ENCODE measurements around the gene ALOX5. TPM values are rescaled to one million over a fixed set of nuclear protein-coding genes. Genes with fewer than 3 reads are reported as not detected.

Gene ALOX5
- total RNA-seq, 4 donors from 2014 or later: 27.8 to 127 (median 39.9) TPM

- DNase-seq (ENCODE audit: low spot score in 2 of 2): no peak
- Histone ChIP-seq H3K27ac (peak overlapping the region in 1 of 4 donors; percentile 63), H3K9me3 (no peaks in the 10 kb centered on the region), H3K4me1 (peaks cover 0 to 26% (median 15%) of the 10 kb centered on the region in 4 donors), H3K4me3 (peak overlapping the region; percentile 27 to 60 (median 42)), H3K27me3 (peaks cover 0 to 38% of the 10 kb centered on the region in 2 donors), H3K36me3 (no peaks in the 10 kb centered on the region)
- WGBS, 2 donors: 0 to 1% methylated on average over 15 to 31 of the region's 32 CpGs
- TF ChIP-seq POLR2A (IDR thresholded peaks at IDR 0.05): no peak
- no peak for TF ChIP-seq EP300 (IDR thresholded peaks at IDR 0.05)
- TF ChIP-seq, protein P1, sequence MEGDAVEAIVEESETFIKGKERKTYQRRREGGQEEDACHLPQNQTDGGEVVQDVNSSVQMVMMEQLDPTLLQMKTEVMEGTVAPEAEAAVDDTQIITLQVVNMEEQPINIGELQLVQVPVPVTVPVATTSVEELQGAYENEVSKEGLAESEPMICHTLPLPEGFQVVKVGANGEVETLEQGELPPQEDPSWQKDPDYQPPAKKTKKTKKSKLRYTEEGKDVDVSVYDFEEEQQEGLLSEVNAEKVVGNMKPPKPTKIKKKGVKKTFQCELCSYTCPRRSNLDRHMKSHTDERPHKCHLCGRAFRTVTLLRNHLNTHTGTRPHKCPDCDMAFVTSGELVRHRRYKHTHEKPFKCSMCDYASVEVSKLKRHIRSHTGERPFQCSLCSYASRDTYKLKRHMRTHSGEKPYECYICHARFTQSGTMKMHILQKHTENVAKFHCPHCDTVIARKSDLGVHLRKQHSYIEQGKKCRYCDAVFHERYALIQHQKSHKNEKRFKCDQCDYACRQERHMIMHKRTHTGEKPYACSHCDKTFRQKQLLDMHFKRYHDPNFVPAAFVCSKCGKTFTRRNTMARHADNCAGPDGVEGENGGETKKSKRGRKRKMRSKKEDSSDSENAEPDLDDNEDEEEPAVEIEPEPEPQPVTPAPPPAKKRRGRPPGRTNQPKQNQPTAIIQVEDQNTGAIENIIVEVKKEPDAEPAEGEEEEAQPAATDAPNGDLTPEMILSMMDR (IDR thresholded peaks at IDR 0.05): no peak
Observed at GRCh38 chr10:45373003-45373575, 927 bp upstream of the ALOX5 start.

DNA sequence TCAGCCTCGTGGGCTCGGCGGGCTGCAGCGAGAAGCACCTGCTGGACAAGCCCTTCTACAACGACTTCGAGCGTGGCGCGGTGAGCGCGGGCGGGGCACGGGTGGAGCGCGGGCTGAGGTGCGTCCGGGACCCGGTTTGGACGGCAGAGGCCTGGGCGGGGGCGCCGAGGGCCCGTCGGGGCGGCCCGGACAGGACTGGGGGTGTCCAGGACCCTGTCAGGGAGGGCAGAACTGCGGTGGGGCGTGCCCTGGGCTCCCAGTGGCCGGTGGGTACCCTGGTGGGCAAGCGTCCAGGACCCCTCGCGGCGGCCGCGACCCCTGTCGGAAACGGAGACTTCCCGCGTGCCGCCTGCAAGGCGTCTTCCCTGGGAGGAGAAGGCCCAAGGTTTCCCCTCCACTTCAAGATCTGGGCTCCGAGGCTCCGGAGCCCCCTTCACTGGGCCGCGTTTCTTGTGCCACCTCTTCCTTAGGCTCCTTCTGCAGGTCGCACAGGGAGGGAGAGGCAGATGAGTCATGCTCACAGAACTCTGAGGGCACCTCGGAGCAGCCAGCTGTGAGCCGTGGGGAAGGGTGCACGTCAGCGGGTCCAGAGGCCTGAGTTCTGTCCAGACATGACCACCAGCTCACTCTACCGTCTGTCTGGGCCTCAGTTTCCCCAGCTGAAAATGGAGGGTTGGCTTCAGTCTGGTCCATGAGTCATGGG lies 485 bp downstream of the ALOX5 start:
- Histone ChIP-seq H3K9me3 (no peaks in the 10 kb centered on the region), H3K4me3 (peak overlapping the region; percentile 27 to 60 (median 42)), H3K36me3 (no peaks in the 10 kb centered on the region), H3K27me3 (peaks cover 0 to 38% of the 10 kb centered on the region in 2 donors), H3K4me1 (peaks cover 0 to 34% (median 15%) of the 10 kb centered on the region in 4 donors), H3K27ac (peak overlapping the region in 3 of 4 donors; percentile 59 to 72 (median 63))
- 17 to 21% methylated on average over 13 to 30 of the region's 51 CpGs for WGBS, 2 donors
- TF ChIP-seq EP300 (IDR thresholded peaks at IDR 0.05) (no peak), POLR2A (IDR thresholded peaks at IDR 0.05) (no peak)
- TF ChIP-seq, protein P1 (IDR thresholded peaks at IDR 0.05): no peak
- no peak for DNase-seq (ENCODE audit: low spot score in 2 of 2)

- 70 to 89% methylated on average over 8 of the region's 8 CpGs for WGBS, 2 donors
- TF ChIP-seq, protein P1 (IDR thresholded peaks at IDR 0.05): no peak
- TF ChIP-seq POLR2A (IDR thresholded peaks at IDR 0.05) (no peak), EP300 (IDR thresholded peaks at IDR 0.05) (no peak)
- Histone ChIP-seq H3K27ac (peak overlapping the region in 2 of 4 donors; percentile 59 to 63), H3K4me3 (peak overlapping the region in 2 of 4 donors; percentile 49 to 60), H3K9me3 (no peaks in the 10 kb centered on the region), H3K36me3 (no peaks in the 10 kb centered on the region), H3K27me3 (peaks cover 0 to 38% of the 10 kb centered on the region in 2 donors), H3K4me1 (peaks cover 0 to 34% (median 15%) of the 10 kb centered on the region in 4 donors)
- no peak for DNase-seq (ENCODE audit: low spot score in 2 of 2)
Observed at GRCh38 chr10:45375101-45375500, 1.1 kb downstream of the ALOX5 start.

DNA sequence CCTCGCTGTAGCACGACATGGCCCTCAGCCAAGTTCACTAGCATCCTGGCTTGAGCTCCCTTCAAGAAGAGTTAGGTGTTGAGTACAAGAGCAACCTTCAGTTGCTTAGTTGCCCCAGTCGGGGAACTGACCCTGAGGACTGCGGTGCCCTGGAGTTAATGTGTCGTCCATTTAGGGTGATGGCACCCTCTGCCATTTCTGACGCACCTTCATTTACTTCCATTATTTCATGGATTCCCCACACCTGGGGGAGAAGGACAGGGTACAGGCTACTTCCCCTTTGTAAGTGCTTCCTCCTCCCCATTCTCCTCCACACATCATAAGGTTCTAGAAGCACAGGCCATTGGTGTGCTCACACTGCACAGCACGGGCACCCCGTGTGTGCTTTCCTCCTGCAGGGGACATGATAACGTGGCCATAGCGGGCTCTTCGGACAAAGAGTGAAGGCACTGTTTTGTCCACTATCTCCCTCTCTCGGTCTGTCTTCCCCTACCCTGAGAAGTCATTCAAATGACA lies 1.8 kb downstream of the ALOX5 start:
- Histone ChIP-seq H3K9me3 (no peaks in the 10 kb centered on the region), H3K36me3 (no peaks in the 10 kb centered on the region), H3K27me3 (peaks cover 0 to 33% of the 10 kb centered on the region in 2 donors), H3K4me3 (peak overlapping the region in 1 of 4 donors; percentile 60), H3K27ac (no peak overlapping the region), H3K4me1 (peaks cover 0 to 34% (median 15%) of the 10 kb centered on the region in 4 donors)
- WGBS, 2 donors: 68 to 86% methylated on average over 12 of the region's 12 CpGs
- TF ChIP-seq, protein P1 (IDR thresholded peaks at IDR 0.05): no peak
- TF ChIP-seq EP300 (IDR thresholded peaks at IDR 0.05): no peak
- no peak for TF ChIP-seq POLR2A (IDR thresholded peaks at IDR 0.05)
- no peak for DNase-seq (ENCODE audit: low spot score in 2 of 2)

DNA sequence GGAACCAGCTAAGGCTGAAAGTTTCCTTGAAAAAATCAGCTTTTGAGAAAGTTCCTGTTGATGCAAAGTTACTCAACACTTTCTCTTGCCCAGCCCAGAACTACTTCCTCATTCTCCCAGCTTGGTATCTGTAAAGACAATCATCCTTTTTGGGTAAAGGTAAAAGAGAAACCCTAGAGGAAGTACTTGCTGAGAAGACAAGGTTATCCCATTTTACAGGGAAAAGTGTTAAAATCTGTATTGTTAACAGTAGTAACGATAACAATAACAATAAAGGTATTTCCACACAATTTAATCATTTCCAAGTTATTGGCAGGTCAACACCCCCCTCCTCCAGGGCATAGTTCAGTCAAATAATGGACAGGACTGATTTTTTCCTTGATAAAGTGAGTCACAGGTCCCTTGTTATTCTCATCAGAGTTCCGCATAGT lies 2.4 kb downstream of the ALOX5 start:
- Histone ChIP-seq H3K36me3 (no peaks in the 10 kb centered on the region), H3K4me1 (peaks cover 0 to 34% (median 15%) of the 10 kb centered on the region in 4 donors), H3K9me3 (no peaks in the 10 kb centered on the region), H3K27ac (no peak overlapping the region), H3K27me3 (peaks cover 0 to 29% of the 10 kb centered on the region in 2 donors), H3K4me3 (no peak overlapping the region)
- DNase-seq (ENCODE audit: low spot score in 2 of 2): no peak
- TF ChIP-seq EP300 (IDR thresholded peaks at IDR 0.05) (no peak), POLR2A (IDR thresholded peaks at IDR 0.05) (no peak)
- TF ChIP-seq, protein P1 (IDR thresholded peaks at IDR 0.05): no peak
- WGBS, 2 donors: 76 to 87% methylated on average over 2 of the region's 2 CpGs
